GM19240 (cell line): ENCODE data around the gene SLC6A6.

Experiments used
- DNase-seq: peaks from one replicate; pipeline ENCODE4 v3.0.0; 2011; ENCODE audit warnings: low spot score; ENCODE audit not compliant: insufficient read length

Gene SLC6A6

DNA sequence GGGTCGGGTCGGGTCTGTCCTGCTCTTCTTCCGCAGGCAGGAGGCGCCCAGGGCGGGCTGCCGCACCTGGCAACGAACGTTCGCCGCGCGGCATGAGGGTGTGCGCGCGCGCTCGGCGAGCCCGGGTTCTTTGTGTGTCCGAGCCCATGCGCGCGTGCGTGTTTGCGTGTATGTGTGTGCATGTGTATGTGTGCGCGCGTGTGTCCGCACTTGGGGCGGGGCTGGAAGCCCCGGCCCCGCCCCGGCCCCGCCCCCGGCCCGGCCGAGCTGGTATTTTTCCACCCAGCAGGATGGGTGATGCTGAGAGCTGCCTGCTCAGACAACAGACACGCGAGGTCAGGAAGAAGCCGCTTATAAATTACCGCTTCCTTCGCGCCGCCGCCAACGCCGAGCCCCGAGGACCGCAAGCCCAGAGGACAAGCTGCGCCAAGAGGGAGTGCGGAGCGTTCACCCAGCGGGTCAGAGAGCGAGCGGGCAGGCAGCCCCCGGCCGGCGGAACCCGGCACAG, at the start of gene SLC6A6:
SLC6A6 (plus strand) TSS at position 303 of the 508 bp plus-strand sequence. CDS start 41,029 bp downstream, outside the sequence.
- DNase-seq: peak; percentile 90

GRCh38 chr3:14353502-14353901, 48.9 kb upstream of the SLC6A6 start:
- DNase-seq: no peak

- DNase-seq: no peak
Observed at GRCh38 chr3:14357463-14357862, 44.9 kb upstream of the SLC6A6 start.

- DNase-seq: no peak
Observed at GRCh38 chr3:14358426-14359211, 43.8 kb upstream of the SLC6A6 start.

DNA sequence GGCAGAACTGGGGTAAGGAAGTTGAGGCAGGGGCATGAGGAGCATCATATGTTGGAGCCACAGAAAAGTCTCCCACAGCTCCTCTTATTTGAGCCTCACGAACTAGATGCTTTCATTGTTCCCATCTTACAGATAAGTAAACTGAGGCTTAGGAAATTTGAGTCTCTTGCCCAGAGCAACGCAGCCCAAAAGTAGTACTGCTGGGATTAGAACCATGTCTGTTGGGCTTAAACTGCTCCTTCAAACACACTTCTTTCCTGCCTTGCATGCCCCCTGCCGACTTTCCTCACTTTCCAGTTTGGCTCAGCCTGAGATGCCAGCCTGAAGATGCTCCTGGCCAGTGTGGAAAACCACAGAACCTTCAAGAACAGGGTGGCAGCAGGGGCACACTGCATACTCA, 43.1 kb upstream of the SLC6A6 start:
- DNase-seq: no peak

- DNase-seq: no peak
Observed at GRCh38 chr3:14360123-14360881, 42.1 kb upstream of the SLC6A6 start.

DNA sequence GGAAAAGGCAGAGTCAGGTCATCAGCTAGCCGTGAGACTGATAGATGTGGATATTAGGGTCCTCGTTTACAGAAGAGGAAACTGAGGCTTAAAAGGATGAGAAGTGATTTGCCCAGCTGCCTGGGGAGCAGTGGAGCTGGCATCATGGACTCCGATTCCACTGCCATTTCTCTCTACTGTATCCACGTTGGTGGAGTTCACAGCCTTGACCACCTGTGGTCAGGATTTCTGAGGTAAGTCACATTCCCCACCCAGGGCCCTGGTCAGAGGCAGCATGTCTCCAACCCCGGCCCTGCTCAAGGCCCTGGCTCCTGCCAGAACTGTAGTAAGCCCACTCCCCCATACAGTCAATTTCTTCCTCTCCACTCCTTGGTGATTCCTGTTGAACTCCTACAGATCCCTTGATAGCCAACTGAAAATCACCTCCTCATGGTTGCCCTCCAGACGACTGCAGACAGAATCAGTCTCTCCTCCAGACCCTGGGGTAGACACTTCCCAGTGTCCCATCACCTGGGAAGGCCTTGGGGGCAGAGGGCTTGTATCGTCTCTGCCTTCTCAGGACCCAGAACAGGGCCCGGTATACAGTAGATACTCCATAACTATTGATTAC, 41.2 kb upstream of the SLC6A6 start:
- DNase-seq: no peak

DNA sequence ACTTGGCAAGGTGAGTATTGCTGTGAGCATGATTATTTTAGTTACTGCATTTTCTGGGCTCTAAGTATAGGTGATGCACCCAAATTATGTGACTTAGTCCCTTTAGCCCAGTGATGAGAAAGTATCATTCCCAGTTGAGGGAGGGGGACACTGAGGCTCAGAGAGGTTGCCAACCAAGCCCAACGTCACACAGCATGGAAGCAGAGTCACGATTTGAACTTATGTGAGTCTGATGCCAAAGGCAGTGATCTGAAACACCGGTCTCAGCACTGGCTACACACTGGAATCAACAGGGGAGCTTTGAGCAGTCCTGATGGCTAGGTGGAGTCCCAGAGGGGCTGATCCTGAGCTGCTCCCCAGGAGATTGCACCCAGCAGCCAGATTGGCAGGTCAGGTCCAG, 39.5 kb upstream of the SLC6A6 start:
- no peak for DNase-seq

- DNase-seq: no peak
Observed at GRCh38 chr3:14363379-14363778, 39.0 kb upstream of the SLC6A6 start.

DNA sequence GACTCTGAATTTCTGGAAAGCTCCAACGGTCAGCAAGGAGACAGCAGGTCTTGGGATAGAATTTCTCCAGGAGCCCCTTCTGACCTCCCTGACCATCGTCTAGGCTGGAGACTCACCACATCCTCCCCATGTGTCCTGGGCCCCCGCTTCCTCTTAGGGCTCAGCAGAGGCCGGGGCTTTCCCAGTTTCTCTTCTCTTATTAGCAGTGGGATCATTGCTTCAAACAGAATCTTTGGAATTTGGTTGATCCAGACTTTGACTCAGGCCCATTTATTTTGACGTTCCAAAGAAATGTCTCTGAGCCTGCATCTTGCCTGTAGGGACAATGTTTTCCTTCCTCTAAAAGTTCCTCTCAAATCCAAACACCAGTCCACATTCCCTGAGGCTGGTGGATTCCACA, 38.4 kb upstream of the SLC6A6 start:
- DNase-seq: no peak

DNA sequence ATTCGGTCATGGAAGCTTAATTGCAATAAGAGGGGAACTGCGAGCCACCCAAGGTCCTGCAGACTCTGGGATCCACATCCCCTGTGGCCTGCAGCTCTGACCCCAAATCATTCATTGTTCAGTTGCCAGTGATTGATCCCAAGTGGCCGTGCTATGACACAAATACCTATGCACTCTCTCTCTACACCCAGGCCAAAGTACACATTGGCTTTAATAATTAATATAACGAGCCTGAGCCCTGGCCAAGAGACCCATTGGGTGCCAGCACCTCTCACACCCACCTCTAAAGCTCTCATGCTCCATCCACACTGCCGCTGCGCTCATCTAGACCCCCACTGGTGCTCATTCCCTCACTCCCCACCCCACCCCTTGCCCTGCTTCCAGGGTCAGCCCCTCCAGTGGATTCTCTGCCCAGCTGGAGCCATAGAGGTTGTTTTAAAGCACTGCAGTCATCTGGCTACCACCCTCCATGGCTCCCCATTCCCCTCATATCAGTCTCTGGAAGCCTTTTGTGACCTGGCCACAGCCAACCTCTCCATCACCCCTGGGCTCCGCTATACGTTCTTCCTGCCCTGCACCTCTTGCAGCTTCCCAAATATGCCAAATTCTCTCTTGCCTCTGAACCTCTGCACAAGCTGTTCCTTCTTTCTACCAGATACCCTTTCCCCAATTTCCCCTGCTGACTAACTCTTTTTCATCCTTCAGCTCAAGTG, 37.7 kb upstream of the SLC6A6 start:
- DNase-seq: no peak

DNA sequence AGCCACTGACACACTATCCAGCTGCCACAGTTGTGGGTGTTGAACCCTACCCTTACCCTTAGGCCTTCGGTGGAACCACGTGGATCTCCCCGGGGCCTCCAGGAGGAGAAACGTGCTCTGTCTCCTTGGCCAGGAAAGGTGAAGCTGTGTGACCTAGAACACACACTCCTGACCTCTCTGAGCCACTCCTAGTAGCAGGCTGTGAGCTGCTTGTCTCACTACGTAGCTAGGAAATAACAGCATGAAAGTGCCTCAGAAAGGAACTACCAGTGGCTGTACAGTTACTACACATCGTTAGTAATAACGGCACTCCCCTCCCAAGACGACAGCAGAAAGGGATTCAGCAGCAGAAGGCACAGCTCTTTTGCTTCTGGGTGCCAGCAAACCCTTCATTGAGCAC, 36.2 kb upstream of the SLC6A6 start:
- no peak for DNase-seq

GRCh38 chr3:14366915-14367823, 35.2 kb upstream of the SLC6A6 start:
- no peak for DNase-seq

GRCh38 chr3:14368146-14368545, 34.3 kb upstream of the SLC6A6 start:
- no peak for DNase-seq

DNA sequence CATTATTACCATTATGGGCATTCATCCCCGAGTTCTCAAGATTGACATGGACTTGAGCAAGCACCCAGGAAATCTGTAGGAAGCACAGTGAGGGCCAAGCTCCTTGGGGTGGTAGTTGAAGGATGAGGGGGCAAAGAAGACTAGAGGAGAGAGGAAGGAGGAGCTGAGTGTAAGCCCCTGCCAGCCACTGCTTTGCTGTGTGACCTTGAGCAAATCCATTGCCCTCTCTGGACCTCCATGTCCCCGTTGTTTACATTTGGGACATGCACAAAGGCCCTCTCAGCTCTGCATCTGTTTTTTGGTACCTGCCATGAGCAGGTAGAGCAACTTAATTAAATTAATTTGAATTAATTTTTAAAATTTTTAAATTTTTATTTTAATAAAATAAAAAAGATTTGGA, 33.5 kb upstream of the SLC6A6 start:
- DNase-seq: no peak

DNA sequence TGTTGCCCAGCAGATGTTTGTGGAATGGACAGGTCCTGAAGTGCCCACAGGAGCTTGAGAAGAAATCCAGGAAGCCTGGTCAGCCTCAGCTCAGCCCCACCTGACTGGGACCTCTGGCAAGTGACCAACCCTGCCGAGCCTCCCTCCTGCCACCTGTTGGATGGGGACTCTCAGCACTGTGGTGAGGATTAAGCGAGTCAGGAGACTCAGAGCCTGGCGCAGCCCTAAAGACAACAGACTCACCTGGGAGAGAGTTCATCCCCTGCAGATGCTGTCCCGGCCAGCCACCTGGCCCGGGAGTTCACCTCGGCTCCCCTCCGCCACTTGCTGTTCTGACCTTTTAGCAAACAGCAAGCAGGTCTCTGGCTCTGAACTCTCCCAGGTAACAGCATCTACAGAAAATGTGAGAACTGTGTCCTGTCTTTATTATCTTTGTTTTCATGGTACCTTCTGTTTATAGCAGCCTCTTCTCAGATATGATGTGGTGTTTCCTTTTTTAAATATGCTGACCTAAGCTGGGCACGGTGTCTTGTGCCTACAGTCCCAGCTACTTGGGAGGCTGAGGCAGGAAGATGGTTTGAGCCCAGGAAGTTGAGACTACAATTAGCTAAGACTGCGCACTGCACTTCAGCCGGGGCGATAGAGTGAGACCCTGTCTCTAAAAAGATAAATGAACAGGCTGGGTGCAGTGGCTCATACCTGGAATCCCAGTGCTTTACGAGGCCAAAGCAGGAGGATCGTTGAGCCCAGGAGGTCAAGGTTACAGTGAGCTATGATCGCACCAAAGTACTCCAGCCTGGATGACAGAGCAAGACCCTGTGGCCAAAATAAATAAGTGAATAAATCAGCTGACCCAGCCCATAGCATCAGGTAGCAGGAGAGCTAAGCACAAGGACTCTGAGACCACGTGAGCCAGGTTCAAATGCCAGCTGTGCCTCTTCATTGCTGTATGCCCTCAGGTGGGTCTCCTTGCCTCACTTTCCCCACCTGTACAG, 32.4 kb upstream of the SLC6A6 start:
- DNase-seq: no peak

- DNase-seq: no peak
Observed at GRCh38 chr3:14370720-14371572, 31.5 kb upstream of the SLC6A6 start.
